Measurements from ENCODE around the gene SLC41A3.

GRCh38 chr3:126098391-126098858 lies 14.5 kb upstream of the SLC41A3 start:
- no peak for TF ChIP-seq CTCF (IDR thresholded peaks at IDR 0.05)
- TF ChIP-seq ZFX (IDR thresholded peaks at IDR 0.05; ENCODE audit: borderline replicate concordance): no peak

Measured in 22Rv1 (cell line).